CD1c-positive myeloid dendritic cell (primary cell): ENCODE results near the gene PINLYP.

Source experiments
- DNase-seq: peaks from one replicate; pipeline ENCODE4 v3.0.0-alpha.2; 2016; ENCODE audit errors: extremely low spot score

Gene PINLYP

DNA sequence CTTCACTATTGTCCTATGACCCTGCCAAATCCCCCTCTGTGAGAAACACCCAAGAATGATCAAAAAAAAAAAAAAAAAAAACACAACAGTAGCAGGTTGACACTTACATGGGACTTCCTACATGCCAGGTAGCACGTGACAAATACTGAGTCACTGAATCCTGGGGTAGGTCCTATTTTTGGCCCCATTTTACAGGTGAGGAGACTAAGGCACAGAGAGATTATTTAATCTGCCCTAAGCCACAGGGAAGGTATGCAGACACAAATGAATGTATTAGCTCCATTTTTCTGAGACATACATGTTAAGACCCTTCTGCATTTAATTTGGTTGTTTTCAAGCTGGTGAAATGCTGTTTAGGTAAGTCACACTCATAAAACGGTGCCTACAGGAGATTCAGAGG is 26.9 kb upstream of the PINLYP start:
- no peak for DNase-seq

GRCh38 chr19:43551399-43552197 is 24.0 kb upstream of the PINLYP start:
- no peak for DNase-seq

GRCh38 chr19:43552198-43552450 is 23.5 kb upstream of the PINLYP start:
- DNase-seq, result no peak

- DNase-seq, result no peak
Measured at GRCh38 chr19:43552616-43553015, 23.0 kb upstream of the PINLYP start.

DNA sequence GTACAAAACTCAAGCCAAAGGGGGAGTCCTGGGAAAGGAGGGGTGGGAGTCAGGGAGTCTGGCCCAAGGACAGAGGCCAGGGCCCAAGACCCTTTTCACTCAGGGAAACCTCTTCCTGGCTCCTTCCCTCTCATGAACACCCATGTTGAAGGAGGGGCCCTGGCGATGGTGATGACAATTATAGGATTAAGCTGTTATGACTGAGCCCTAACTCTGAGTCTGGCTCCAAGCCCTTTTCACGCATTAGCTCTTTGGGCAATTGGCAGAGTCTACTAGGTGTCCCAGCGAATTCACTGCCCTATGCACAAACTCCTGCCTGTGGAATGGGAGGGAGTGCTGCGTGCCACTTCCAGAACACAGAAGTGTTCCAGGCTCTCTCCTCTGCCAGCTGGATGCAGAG is 21.9 kb upstream of the PINLYP start:
- no peak for DNase-seq

DNA sequence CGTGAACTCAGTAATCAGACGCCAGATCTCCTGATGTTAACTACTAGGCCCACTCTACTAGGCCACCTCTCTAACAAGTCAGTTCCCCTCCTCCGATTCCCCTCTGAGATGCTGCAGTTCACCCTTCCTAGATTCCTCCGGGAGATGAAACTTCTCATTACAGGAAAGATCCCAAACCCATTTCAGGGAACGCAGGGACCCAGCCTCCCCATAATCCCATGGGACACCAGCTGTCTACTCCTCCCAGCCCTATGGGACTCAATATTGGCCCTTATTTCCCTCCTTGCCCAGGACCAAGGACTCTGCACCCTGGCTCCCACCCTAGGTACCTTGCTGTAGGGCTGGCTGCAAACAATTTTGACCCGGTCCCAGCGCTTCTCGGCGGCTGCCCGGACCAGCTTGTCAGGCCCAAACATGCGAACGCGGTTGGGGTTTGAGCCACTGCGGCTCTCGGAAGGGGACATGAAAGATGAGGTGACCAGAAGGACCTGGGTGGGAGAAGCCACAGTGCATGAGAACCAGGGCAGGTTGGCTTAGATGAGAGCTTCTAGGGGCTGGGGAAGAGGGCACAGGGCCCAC is 21.2 kb upstream of the PINLYP start:
- no peak for DNase-seq

DNA sequence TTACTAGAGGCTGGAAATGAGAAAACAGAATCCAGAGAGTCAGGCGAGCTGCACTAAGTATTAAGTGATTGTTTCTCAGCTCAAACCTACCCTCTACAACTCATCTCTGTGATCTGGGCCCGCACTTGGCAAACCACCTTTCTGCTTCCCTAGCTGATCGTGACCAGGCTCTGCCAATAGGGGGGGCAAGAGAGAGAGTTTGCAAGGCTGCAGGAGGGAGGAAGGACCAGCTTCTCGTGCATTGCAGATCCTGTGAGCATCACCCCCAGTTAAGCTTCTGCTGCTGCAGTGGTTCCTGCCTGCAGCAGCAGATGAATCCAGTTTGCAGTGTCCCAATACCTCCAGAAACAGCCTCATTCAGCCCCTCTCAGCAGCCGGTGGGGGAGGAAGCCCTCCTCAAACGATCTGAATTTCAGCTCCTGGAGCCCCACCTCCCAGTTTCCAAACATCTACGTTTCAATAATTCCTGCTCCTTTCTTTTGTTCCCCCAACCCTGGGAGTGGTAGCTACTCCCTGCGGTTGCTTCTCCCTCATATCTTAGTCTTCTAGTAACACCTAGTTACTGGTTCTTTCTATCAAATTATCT is 20.3 kb upstream of the PINLYP start:
- DNase-seq, result peak; percentile 83

DNA sequence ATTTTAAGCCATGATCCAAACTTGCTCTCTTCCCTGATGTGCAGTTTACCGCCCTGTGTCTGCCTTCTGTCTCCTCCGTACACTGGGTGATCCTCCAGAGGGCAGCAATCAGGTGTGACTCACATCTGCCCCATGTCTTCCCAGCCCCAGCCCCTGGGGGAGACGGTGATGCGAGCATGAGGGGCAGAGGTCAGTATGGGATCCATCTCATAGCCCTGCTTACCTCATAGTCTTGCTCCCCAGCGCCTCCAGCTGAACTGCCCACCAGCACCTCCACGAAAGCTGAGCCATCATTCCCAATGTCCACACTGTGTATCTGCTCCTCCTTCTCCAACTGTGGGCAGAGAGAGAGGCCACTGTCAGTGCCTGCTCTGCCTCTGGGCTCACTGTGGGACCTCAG is 14.9 kb upstream of the PINLYP start:
- no peak for DNase-seq

DNA sequence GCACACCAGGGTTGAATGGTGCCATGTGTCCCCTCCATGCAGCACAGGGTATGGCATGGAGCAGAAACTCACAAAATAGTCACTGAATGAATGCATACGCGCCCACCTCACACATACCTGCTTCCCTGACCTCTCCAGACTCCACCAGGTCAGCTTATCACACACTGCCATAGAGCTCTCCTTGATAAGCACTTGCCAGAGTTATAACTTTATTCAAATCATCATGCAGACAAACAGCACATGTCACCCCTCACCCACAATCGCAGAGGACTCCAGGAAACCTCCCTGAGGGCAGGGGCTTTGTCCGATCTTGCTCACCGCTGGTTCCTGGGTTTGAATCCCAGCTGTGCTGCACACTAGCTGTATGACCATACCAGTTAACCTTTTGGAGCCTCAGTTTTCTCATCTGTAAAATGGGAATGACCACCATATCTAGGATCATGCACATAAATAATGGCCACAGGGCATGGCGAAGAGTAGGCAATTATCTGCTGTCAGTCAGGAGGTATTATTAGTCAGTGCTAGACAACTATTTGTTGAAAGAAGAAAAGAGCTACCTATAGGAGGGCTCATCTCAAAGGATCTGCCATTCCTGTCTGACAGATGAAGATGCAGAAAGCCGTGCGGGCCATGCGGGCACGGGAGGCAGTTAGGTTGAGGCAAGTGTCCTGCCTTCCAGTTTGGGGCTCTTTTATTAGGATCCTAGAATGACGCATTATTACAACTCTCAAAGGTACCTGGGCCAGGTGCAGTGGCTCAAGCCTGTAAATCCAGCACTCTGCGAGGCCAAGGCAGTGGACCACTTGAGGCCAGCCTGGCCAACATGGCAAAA is 14.2 kb upstream of the PINLYP start:
- no peak for DNase-seq

GRCh38 chr19:43562226-43562697 is 13.3 kb upstream of the PINLYP start:
- DNase-seq, result peak; percentile 37

DNA sequence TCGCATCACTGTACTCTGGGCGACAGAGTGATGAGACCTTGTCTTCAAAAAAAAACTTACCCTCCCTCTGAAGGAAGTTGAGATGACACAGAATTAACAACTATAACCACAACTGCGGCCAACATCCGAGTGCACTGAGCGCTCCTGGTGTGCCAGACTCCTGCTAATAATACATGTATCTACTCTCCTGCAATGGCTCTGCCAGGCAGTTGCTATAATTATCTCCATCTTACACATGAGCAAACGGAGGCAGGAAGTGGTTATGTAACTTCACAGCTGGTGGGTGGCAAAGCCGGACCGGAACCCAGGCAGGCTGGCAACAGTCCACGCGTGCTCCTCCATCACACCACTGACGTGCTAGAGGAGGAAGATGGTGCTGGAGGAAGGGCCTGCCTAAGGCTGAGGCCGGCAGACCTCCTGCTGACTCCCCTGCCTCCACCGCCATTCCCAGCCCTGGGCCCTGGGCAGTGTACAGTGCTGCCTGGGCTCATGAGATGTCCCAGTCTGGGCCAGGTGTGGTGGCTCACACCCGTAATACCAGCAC is 12.8 kb upstream of the PINLYP start:
- peak; percentile 85 for DNase-seq

DNA sequence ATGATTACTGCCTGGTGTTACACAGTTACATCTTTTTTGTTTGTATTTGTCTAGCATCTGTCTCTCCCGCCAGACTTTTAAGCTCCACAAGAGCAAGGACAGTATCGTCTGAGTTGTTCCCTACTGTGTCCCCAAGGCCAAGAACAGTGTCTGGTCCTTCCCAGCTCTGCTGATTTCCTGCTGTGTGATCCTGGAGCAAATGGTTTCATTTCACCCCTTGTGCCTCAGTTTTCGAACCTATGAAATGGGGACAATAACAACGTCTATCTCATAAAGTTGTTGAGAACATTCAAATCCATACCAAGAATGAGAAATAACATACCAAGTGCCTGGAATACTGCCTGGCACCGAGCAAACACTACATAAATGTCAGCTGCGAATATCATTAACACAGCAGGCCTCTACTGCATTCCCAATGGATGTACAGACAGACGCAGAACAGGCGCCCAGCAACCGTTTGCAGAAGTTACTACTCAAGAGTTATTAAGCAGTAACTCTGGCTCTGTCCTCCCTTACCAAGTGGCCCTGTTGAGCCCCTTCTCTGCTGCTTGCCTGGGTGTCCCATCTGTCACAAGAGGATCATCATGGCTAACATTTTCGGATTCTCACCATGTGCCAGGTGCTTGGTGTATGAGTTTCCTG is 11.7 kb upstream of the PINLYP start:
- no peak for DNase-seq

GRCh38 chr19:43564800-43565199 is 10.8 kb upstream of the PINLYP start:
- no peak for DNase-seq

GRCh38 chr19:43569657-43570056 is 5.9 kb upstream of the PINLYP start:
- no peak for DNase-seq

DNA sequence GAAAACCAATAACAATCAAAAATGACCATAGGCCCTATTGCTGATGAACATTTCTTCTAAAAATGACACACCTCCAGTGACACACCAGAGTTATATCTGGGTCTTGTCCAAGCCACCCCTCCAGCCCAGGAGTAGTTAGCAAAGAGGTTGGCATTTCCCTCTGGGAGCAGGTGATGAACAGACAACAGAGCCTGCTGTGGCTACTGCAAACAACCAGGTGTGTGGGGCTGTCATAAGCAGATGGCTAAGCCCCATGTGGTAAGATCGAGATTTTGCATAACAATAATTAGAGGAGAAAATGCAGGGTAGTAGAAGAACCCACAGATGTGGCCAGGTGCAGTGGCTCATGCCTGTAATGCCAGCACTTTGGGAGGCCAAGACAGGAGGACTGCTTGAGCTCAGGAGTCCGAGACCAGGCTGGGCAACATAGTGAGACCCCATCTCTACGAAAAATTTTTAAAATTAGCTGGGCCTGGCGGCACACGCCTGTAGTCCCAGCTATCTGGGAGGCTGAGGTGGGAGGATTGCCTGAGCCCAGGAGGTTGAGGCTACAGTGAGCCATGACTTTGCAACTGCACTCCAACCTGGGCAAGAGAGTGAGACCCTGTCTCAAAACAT is 5.3 kb upstream of the PINLYP start:
- DNase-seq, result no peak

- no peak for DNase-seq
Measured at GRCh38 chr19:43572171-43572588, 3.4 kb upstream of the PINLYP start.

GRCh38 chr19:43574424-43575155 is 1.0 kb upstream of the PINLYP start:
- no peak for DNase-seq

DNA sequence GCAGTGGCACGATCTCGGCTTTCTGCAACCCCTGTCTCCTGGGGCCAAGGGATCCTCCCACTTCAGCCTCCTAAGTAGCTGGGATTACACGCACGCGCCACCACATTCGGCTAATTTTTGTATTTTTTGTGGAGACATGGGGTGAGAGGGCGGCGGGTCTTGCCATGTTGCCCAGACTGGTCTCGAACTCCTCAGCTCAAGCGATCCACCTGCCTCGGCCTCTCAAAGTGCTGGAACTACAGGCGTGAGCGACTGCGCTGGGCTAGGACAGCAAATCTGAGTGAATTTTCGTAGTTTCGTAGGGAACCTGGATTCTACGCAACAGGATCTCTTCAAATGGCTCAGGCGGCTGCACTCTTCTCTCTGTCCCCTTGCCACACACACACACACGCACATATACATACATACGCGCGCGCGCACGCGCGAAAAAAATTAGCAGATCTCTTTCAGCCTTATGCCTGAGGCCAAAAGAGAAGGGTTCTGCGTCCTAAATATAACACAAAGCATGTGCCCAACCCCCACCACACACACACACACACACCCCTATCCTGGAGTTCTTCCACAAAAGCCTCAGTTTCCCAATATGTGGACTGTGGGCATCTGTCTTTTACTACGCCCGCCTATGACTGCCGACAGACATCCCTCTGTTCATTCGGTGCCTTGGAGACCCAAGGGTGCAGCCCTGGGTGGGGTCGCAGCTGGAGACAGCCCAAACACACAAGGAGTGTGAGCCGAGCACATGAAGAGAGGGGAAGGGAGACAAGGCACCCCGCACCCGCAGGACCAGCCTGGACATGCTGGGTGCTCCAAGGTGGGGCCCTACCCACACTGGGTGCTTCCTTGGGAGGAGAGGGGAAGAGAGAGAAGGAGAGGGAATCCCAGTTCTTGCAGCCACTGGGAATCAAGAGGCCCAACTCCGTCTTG is 616 bp downstream of the PINLYP start:
- no peak for DNase-seq

GRCh38 chr19:43578787-43579186 is 3.2 kb downstream of the PINLYP start:
- DNase-seq, result no peak
